ENCODE data around the gene THOC6.

DNA sequence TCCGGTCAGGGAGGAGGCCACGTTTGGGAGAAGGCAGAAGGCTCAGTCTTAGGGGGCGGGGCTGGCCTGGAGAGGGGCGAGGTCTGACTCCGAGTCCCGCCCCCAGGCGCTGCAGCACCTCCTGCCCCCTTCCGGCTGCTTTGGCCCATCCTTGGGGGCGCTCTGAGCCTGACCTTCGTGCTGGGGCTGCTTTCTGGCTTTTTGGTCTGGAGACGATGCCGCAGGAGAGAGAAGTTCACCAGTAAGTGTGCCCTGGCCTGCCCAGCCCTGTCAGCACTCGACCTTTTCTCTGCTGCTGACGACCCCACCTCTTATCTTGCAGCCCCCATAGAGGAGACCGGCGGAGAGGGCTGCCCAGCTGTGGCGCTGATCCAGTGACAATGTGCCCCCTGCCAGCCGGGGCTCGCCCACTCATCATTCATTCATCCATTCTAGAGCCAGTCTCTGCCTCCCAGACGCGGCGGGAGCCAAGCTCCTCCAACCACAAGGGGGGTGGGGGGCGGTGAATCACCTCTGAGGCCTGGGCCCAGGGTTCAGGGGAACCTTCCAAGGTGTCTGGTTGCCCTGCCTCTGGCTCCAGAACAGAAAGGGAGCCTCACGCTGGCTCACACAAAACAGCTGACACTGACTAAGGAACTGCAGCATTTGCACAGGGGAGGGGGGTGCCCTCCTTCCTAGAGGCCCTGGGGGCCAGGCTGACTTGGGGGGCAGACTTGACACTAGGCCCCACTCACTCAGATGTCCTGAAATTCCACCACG is 2.2 kb upstream of the THOC6 start:
- TF ChIP-seq EZH2 (optimal IDR thresholded peaks at IDR 0.05; ENCODE audit: low read depth, low read length) = no peak
- TF ChIP-seq, protein P1, sequence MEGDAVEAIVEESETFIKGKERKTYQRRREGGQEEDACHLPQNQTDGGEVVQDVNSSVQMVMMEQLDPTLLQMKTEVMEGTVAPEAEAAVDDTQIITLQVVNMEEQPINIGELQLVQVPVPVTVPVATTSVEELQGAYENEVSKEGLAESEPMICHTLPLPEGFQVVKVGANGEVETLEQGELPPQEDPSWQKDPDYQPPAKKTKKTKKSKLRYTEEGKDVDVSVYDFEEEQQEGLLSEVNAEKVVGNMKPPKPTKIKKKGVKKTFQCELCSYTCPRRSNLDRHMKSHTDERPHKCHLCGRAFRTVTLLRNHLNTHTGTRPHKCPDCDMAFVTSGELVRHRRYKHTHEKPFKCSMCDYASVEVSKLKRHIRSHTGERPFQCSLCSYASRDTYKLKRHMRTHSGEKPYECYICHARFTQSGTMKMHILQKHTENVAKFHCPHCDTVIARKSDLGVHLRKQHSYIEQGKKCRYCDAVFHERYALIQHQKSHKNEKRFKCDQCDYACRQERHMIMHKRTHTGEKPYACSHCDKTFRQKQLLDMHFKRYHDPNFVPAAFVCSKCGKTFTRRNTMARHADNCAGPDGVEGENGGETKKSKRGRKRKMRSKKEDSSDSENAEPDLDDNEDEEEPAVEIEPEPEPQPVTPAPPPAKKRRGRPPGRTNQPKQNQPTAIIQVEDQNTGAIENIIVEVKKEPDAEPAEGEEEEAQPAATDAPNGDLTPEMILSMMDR (IDR thresholded peaks at IDR 0.05; ENCODE audit: low read length) = no peak
- TF ChIP-seq EZH2phosphoT487 (IDR thresholded peaks at IDR 0.05; ENCODE audit: low read length) = no peak
